GM18520 (cell line): ENCODE data around the gene PRICKLE1.

Experiments
- ATAC-seq: cut with Tn5 transposase; IDR thresholded peaks from one replicate; pipeline ENCODE4 v1.9.1; 2021; ENCODE audit not compliant: unreplicated experiment

The PRICKLE1 gene

DNA sequence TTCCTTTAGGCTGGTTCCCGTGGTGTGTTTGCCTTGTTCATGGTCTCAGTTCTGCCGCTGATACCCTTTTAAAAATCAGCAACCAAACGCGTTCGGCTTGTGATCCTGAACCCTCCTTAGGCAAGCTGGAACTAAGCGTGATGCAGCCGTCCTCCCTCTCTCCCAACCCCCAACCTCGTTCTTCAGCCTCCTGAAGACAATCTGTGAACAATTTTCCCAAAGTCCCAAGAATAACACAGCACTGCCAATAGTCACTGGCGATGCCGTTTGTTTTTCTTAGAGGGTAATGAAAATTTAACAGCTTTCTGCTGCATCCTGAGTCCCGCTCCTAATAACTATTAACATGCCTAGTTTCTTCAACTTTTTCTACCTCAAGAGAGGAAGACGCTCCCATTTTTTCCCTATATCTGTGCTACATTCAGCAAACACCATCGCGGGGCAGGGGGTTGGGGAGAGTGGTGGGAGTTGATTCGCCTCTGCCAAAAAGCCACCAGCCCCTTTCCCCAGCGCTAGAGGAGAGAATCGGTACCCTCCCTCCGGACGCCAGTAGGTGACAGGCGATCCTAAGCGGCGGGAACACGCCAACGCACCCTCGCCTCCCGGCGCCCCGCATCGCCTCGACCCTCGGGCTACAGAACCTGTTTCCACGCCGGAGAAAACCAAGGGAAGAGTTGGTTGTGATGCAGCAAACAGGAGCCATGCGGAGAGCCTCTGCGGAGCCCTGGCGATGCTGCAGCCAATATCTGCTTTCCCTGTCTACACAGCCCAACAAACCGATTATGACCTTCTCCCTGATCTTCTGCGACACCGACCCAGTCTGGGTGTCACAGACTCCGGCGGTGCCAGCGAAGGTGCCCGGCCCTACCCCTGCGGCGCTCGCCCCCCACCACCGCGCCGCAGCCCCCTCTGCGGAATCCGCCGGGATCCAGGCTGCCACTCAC is 752 bp downstream of the PRICKLE1 start:
- ATAC-seq = no peak

DNA sequence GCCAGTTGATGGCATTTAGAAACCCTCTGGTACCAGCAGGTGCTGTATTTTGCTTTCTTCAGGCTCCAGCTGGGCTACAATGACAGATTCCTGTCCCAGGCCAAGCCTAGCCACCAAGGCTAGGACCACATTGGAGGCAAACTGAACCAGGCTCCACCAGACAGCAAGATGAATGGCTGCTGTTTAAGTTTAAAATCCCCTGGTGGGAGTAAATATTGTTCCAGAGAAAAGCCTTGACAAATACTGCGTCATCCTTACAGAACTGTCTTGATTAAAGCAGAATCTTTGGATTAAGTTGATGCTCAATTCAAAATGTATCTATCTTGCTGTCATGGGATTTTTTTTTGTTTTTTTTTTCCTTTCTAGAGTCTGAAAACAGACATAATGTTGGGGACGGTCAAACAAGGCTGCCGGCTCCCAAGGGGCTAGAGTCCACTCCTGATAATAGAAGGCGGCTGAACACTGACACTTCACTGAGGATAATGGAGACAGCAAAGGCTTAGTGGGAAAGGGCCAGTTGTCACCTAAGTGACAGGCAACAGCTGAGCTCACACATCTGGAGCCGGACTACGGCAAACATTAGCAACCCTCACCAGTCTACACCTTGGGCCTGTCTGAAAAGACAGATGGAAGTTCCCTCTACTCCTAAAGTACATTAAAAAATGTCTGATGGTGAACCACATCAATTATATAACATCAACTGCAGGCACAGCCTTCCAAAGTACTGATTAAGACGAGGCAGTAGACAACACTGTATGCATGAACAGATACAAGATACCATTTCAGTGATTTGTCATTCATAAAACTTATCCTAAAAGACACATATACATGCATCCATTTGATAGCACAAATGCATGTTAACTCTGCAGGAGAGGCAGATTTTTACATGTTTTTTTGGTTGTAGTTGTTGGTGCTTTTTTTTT is 1.7 kb downstream of the PRICKLE1 start:
- ATAC-seq = no peak

DNA sequence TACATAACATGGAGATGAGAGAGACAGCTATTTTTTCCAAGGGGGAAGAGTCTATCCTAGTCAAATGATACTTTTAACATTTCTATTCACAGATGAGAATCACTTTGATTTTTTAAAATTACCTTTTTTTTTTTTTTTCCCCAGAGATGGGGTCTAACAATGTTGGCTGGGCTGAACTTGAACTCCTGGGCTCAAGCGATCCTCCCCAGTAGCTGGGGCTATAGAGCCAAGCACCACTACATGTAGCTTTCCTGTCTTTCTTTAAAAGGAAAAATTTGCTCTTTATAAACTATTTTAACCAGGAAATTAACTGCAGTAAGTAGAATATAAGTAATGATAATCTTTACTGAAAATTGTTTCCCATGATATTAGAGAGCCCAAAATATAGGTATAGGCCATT is 3.3 kb downstream of the PRICKLE1 start:
- ATAC-seq = no peak

- no peak for ATAC-seq
These were observed 3.7 kb downstream of the PRICKLE1 start for GRCh38 chr12:42585841-42586216.

DNA sequence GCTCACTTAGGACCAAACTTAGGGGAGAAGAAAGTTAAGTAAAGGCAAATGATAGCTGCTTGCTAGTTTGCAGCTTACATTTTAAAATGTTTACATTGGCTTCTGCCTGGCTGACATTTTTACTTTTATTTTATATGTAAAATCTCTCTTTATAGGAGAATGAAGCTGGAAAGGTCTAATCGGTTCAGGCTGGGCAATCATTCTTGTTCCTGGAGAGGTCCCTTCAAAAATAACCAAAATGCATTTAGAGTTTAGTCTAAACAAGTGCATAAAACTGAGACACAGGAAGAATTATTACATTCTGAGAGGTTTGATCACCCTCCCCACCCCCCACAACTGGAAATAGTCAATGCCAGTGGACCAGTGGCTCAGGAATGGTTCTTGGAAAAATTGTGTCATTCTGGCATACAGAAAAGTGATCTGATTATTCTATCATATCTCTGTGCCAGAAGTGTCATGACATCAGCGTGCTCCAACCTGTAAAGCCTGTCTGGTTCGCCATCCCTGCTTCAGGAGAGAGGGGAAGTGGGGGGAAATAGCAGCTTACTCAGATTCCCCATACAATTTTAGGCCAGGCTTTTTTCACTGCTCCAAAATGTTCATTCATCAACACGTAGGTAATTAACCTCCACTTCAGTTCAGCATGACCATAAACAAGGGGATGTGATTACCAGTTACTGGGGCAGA is 4.2 kb downstream of the PRICKLE1 start:
- ATAC-seq = no peak

- ATAC-seq = no peak
These were observed 4.9 kb downstream of the PRICKLE1 start for GRCh38 chr12:42584651-42585111.

DNA sequence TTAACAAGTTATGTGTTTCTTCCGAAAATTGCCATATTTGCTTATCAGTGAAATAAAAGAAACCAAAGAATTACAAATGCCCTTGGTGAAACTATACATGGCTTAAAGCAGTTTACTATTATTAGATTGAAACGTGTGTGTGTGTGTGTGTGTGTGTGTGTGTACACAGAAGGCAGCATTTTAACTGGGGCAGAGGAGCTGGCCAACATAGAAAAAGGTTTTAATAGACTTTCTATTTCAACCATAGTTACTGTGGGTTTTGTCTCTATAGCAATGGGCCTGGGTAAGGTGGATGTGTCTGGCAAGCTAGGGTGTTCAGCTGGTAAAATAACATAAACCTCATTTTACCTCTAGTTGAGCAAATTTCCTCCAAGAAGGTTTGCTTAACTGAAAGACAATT is 6.5 kb downstream of the PRICKLE1 start:
- ATAC-seq = no peak

GRCh38 chr12:42582498-42582897 is 7.0 kb downstream of the PRICKLE1 start:
- no peak for ATAC-seq

DNA sequence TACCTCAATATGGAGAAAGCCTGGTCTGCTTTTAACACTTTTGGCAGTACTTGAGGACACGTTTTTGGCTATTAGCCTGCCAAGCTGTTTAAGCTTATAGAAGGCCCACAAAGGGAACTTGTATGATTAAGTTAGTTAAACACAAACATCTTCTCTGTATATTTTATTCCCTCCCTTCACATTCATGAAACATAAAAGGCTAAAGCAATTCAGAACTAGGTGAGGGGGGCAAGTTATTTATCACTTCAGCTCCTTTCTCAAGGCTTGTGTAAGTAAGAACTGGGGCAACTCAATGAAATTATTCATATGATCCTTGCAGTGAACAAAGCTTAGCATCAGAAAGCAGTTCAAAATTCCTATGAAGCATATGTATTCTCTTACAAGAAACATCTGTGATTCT is 7.5 kb downstream of the PRICKLE1 start:
- no peak for ATAC-seq

DNA sequence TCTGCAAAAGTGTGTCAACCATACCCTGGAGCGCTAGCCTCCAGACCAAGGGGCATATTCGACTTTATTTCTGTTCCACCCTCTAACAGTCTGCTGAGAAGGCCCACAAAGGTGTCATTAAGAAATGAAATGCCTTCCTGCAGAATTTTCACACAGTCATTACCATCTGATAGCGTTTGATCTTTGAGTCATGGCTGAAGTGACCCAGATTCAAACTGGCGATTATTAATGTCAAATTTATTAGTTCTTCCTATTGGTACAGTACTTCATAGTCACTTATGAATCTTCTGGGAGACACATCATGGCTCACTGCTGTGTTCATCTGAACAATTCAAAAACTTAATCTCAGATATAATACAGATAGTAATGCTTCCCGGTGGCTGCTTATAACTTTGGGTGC is 13.2 kb downstream of the PRICKLE1 start:
- no peak for ATAC-seq

- ATAC-seq = no peak
These were observed 13.8 kb downstream of the PRICKLE1 start for GRCh38 chr12:42575717-42576116.

DNA sequence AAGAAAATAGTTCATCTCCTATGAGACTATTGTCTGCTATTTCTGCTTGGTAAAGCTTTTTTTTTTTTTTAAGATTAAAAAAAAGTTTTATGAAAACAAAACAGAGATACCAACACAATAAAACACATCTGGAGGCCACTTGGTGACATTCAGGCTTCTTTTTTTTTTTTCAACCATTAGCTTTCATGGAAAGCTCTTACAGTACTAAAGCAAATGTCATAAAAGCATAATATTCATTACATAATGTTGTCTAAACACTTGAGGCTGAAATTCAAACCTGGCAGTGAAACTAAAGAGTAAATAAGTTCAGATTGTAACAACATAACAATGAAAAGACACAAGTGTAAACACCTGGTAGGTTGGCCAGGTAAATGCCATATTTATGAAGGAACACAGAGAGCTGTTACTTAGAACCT is 14.7 kb downstream of the PRICKLE1 start:
- no peak for ATAC-seq

DNA sequence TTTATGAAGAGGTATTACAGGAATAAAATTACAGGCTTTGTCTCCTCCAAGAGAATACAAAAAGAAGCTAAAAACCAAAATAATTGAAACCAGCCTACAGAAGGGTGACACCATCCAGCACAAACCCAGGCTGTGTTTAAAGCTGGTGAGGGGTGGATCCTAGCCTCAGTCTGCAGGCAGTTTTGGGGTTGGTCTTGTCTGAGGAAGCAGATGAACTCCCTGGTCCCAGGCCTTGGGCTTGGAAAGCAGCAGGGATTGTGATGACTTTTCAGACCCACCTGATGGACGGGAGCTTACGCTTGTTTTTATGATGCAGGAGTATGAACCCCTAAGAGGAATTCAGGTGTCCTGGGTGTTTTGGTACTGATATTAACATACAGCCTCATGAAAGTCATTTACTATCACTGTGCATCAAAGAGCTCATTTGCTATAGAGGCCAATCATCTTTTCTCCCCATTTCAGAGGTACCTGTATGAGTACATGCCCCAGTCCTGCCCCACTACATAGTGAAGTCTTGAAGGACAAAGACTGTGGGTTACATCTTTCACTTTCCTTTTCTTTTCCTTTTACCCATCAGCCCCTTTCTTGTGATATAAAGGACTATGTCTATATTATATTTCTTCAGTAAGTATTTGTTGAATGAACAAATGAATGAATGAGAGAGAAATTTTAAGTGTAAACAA is 18.1 kb downstream of the PRICKLE1 start:
- ATAC-seq = no peak

GRCh38 chr12:42570076-42570475 is 19.5 kb downstream of the PRICKLE1 start:
- ATAC-seq = no peak

DNA sequence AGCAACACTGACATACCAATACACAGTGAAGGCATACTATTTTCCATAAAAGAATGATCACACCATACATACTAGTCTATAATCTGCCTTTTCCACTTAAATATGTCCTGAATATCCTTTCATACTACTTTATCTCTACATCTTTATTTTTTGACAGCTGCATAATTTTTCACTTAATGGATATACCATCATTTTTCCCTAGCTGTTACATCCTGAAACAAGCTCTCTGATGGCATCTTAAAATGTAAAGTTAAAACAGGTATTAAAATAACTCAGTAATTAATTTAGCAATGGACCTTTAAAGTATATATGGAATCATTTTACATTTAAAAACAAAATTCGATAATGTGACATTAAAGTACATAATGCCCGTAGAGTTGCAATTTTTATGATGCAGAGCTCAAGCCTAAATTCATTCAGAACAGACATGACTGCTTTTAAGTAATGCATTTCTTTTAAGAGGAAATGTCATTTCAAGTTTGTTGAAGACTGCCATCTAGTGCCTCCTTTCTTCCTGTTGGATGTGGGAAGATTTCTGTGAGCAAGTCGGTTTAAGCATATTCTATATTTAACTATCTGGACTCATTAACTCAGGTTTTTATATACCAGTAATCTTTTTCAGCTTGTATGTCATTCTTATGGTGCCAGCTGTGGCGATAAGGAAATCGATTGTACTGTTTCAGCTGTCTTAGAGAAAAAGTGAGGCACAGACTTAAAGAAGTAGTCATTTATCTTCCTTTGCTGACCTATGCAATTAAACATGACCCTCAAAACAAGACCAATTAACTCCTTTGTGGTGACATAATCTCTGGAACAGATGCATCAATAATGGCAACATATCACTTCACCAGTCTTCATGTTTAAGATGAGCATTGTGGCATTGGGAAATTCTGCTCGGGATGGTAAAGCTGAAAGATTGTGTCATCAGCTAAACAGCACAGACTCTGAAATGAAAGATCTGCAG is 20.3 kb downstream of the PRICKLE1 start:
- ATAC-seq = peak; percentile 44

GRCh38 chr12:42565633-42566032 is 23.9 kb downstream of the PRICKLE1 start:
- no peak for ATAC-seq

DNA sequence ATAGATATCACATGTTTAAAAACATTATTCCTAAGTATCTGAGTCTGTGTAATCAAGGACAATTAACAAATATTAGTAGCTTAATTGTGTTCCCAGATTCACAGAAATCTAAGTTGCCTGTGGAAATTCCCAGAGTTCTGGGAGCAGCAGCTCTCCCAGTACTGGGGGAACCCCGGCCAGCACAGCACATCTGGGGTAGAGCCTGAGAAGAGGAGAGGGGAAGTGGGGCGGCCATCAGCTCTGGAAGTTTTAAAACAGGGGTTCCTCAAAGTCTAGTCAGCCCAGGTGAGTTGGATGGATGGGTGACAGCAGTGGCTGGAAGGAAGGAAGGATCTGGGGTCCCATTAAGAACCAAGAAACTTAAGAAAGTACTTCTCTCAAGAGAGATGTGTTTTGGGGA is 24.6 kb downstream of the PRICKLE1 start:
- no peak for ATAC-seq

DNA sequence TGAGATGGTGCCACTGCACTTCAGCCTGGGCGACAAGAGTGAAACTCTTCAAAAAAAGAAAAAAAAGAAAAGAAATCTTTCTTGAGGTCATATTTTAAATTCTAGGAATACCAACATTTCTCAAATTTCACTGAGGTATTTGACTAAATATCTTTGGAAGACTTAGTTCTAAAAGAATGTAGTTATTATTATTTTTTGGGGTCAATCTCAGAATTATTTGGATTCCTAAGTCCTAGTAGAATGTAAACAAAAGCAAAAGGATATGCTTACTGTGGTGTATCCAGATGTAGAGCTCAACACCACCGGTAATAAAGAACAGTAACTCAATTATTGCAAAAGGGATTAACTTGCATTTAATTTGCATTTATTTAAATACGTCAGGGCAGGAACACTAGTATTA is 25.0 kb downstream of the PRICKLE1 start:
- ATAC-seq = no peak

GRCh38 chr12:42560977-42561376 is 28.6 kb downstream of the PRICKLE1 start:
- no peak for ATAC-seq
